ENCODE results near the gene TREH. TPM values are rescaled to one million over a fixed set of nuclear protein-coding genes. Genes with fewer than 3 reads are reported as not detected.
"Not testable (repeated sequence)": the region's sequence is repeated elsewhere in the genome, so short reads cannot be mapped to it uniquely, and the experiment has no call there.

TREH gene
- total RNA-seq, 5 donors from 2014 or later (not counting 1 experiment from before 2014, with no cell fraction given): not detected

GRCh38 chr11:118714416-118714815, 35.0 kb upstream of the TREH start:
- not testable (repeated sequence) for H3K9me3 Mint-ChIP-seq; H3K27me3 ChIP-seq (replicated peaks in 1 of 2; ENCODE audit: control insufficient read depth in 2 of 2, extremely low read depth in 1 of 2, insufficient read depth in 2 of 2, low read length in 1 of 2)
- no CpG with 5 or more reads among the region's 5 CpGs for WGBS (ENCODE audit: insufficient coverage)

GRCh38 chr11:118708296-118708695, 28.8 kb upstream of the TREH start:
- H3K4me3 Mint-ChIP-seq: no peak overlapping the region
- Histone ChIP-seq H3K4me3 (ENCODE audit: control insufficient read depth in 1 of 2, extremely low read depth in 1 of 2, low read length in 1 of 2) (no peak overlapping the region), H3K9me3 (no peaks in the 10 kb centered on the region), H3K36me3 (ENCODE audit: control insufficient read depth in 2 of 2, extremely low read depth in 1 of 2, insufficient read depth in 1 of 2, low read length in 1 of 2) (peaks cover 0 to 3% of the 10 kb centered on the region in 2 donors), H3K4me1 (ENCODE audit: control insufficient read depth in 1 of 2, extremely low read depth in 1 of 2, insufficient read depth in 2 of 2, low read length in 2 of 2) (peaks cover 16 to 38% of the 10 kb centered on the region in 2 experiments), H3K27ac (ENCODE audit: low read length) (no peak overlapping the region), H3K27me3 (replicated peaks in 1 of 2; ENCODE audit: control insufficient read depth in 2 of 2, extremely low read depth in 1 of 2, insufficient read depth in 2 of 2, low read length in 1 of 2) (peaks cover 0 to 6% of the 10 kb centered on the region in 2 experiments)
- 91% methylated on average over 4 of the region's 6 CpGs for WGBS (ENCODE audit: insufficient coverage)
- H3K27ac Mint-ChIP-seq: no peak overlapping the region
- no peaks in the 10 kb centered on the region for H3K27me3 Mint-ChIP-seq
- CTCF ChIA-PET: no interaction called here
- no peak for ATAC-seq (replicated peaks in 1 of 4)
- peaks cover 28 to 32% (median 32%) of the 10 kb centered on the region in 3 donors for H3K4me1 Mint-ChIP-seq
- DNase-seq: no peak
- POLR2A ChIA-PET: no interaction called here
- no peaks in the 10 kb centered on the region for H3K9me3 Mint-ChIP-seq
- H3K36me3 Mint-ChIP-seq: no peaks in the 10 kb centered on the region

More at GRCh38 chr11:118714416-118714815, 35.0 kb upstream of the TREH start:
- CTCF ChIA-PET; H3K36me3 Mint-ChIP-seq; DNase-seq; H3K4me1 ChIP-seq (ENCODE audit: control insufficient read depth in 1 of 2, extremely low read depth in 1 of 2, insufficient read depth in 2 of 2, low read length in 2 of 2); POLR2A ChIA-PET; H3K4me3 ChIP-seq (ENCODE audit: control insufficient read depth in 1 of 2, extremely low read depth in 1 of 2, low read length in 1 of 2); H3K4me1 Mint-ChIP-seq; H3K27me3 Mint-ChIP-seq; H3K36me3 ChIP-seq (ENCODE audit: control insufficient read depth in 2 of 2, extremely low read depth in 1 of 2, insufficient read depth in 1 of 2, low read length in 1 of 2); H3K27ac ChIP-seq (ENCODE audit: low read length); H3K4me3 Mint-ChIP-seq; H3K9me3 ChIP-seq; H3K27ac Mint-ChIP-seq; ATAC-seq (replicated peaks in 1 of 4): not testable (repeated sequence)

GRCh38 chr11:118706546-118706825, 27.0 kb upstream of the TREH start:
- no peak for ATAC-seq (replicated peaks in 1 of 4)
- POLR2A ChIA-PET: interaction anchor here in 1 of 2 donors (0.5 kb wide), 1 partner anchor 9 kb away, joined by 4 read pairs; no protein-coding TSS in a partner anchor

GRCh38 chr11:118705791-118706545, 26.5 kb upstream of the TREH start:
- Mint-ChIP-seq H3K4me1 (peaks cover 38 to 43% (median 38%) of the 10 kb centered on the region in 3 donors), H3K9me3 (no peaks in the 10 kb centered on the region), H3K36me3 (no peaks in the 10 kb centered on the region), H3K27me3 (no peaks in the 10 kb centered on the region), H3K27ac (peak overlapping the region; percentile 89 to 92), H3K4me3 (peak overlapping the region in 2 of 3 donors; percentile 51 to 66)
- ChIA-PET POLR2A (interaction anchor here (0.6 to 1.1 kb wide), 4 partner anchors 9 to 258 kb away, joined by 4 to 7 read pairs (median 6); partner anchors contain the start of gene DDX6 (in 1 of the 2)), CTCF (interaction anchor here (0.6 to 2.7 kb wide), 6 partner anchors 10 to 534 kb away, joined by 3 to 13 read pairs (median 4); no protein-coding TSS in a partner anchor)
- H3K27ac ChIP-seq (ENCODE audit: low read length): no peak overlapping the region
- H3K36me3 ChIP-seq (ENCODE audit: control insufficient read depth in 2 of 2, extremely low read depth in 1 of 2, insufficient read depth in 1 of 2, low read length in 1 of 2): peaks cover 0 to 3% of the 10 kb centered on the region in 2 donors
- ATAC-seq (replicated peaks in 1 of 4): peak in 1 of 4 experiments; percentile 25
- peaks cover 0 to 2% of the 10 kb centered on the region in 2 experiments for H3K27me3 ChIP-seq (replicated peaks in 1 of 2; ENCODE audit: control insufficient read depth in 2 of 2, extremely low read depth in 1 of 2, insufficient read depth in 2 of 2, low read length in 1 of 2)
- H3K9me3 ChIP-seq: no peaks in the 10 kb centered on the region
- peaks cover 16 to 53% of the 10 kb centered on the region in 2 experiments for H3K4me1 ChIP-seq (ENCODE audit: control insufficient read depth in 1 of 2, extremely low read depth in 1 of 2, insufficient read depth in 2 of 2, low read length in 2 of 2)
- H3K4me3 ChIP-seq (ENCODE audit: control insufficient read depth in 1 of 2, extremely low read depth in 1 of 2, low read length in 1 of 2): peak overlapping the region in 1 of 2 donors; percentile 32
- WGBS (ENCODE audit: insufficient coverage): 99% methylated on average over 6 of the region's 12 CpGs
- no peak for DNase-seq

More at GRCh38 chr11:118706546-118706825, 27.0 kb upstream of the TREH start:
- H3K4me1 ChIP-seq (ENCODE audit: control insufficient read depth in 1 of 2, extremely low read depth in 1 of 2, insufficient read depth in 2 of 2, low read length in 2 of 2): peaks cover 16 to 50% of the 10 kb centered on the region in 2 experiments
- H3K27me3 ChIP-seq (replicated peaks in 1 of 2; ENCODE audit: control insufficient read depth in 2 of 2, extremely low read depth in 1 of 2, insufficient read depth in 2 of 2, low read length in 1 of 2): peaks cover 0 to 2% of the 10 kb centered on the region in 2 experiments
- WGBS (ENCODE audit: insufficient coverage): 97% methylated on average over 4 of the region's 7 CpGs
- CTCF ChIA-PET: interaction anchor here (0.6 to 2.7 kb wide), 4 partner anchors 13 to 77 kb away, joined by 3 to 13 read pairs (median 4); no protein-coding TSS in a partner anchor
- peaks cover 37 to 42% (median 38%) of the 10 kb centered on the region in 3 donors for H3K4me1 Mint-ChIP-seq
- no peaks in the 10 kb centered on the region for H3K27me3 Mint-ChIP-seq
- no peaks in the 10 kb centered on the region for H3K36me3 Mint-ChIP-seq
- H3K36me3 ChIP-seq (ENCODE audit: control insufficient read depth in 2 of 2, extremely low read depth in 1 of 2, insufficient read depth in 1 of 2, low read length in 1 of 2): peaks cover 0 to 3% of the 10 kb centered on the region in 2 donors
- no peak overlapping the region for H3K4me3 ChIP-seq (ENCODE audit: control insufficient read depth in 1 of 2, extremely low read depth in 1 of 2, low read length in 1 of 2)
- H3K27ac Mint-ChIP-seq: peak overlapping the region in 1 of 2 donors; percentile 89
- H3K27ac ChIP-seq (ENCODE audit: low read length): no peak overlapping the region
- no peaks in the 10 kb centered on the region for H3K9me3 ChIP-seq
- no peaks in the 10 kb centered on the region for H3K9me3 Mint-ChIP-seq
- H3K4me3 Mint-ChIP-seq: no peak overlapping the region
- DNase-seq: no peak

GRCh38 chr11:118705111-118705741, 25.8 kb upstream of the TREH start:
- Mint-ChIP-seq H3K4me3 (peak overlapping the region; percentile 51 to 66 (median 60)), H3K27ac (peak overlapping the region; percentile 89 to 92), H3K4me1 (peaks cover 41 to 47% (median 42%) of the 10 kb centered on the region in 3 donors), H3K9me3 (peaks cover 0 to 2% (median 2%) of the 10 kb centered on the region in 3 donors), H3K27me3 (no peaks in the 10 kb centered on the region), H3K36me3 (peaks cover 3% of the 10 kb centered on the region)
- Histone ChIP-seq H3K27ac (ENCODE audit: low read length) (peak overlapping the region; percentile 54), H3K9me3 (no peaks in the 10 kb centered on the region), H3K27me3 (replicated peaks in 1 of 2; ENCODE audit: control insufficient read depth in 2 of 2, extremely low read depth in 1 of 2, insufficient read depth in 2 of 2, low read length in 1 of 2) (peaks cover 0 to 1% of the 10 kb centered on the region in 2 experiments), H3K4me3 (ENCODE audit: control insufficient read depth in 1 of 2, extremely low read depth in 1 of 2, low read length in 1 of 2) (no peak overlapping the region), H3K4me1 (ENCODE audit: control insufficient read depth in 1 of 2, extremely low read depth in 1 of 2, insufficient read depth in 2 of 2, low read length in 2 of 2) (peaks cover 16 to 61% of the 10 kb centered on the region in 2 experiments), H3K36me3 (ENCODE audit: control insufficient read depth in 2 of 2, extremely low read depth in 1 of 2, insufficient read depth in 1 of 2, low read length in 1 of 2) (peaks cover 0 to 3% of the 10 kb centered on the region in 2 donors)
- ATAC-seq (replicated peaks in 1 of 4): peak; percentile 82 to 96 (median 88)
- 8% methylated on average over 9 of the region's 15 CpGs for WGBS (ENCODE audit: insufficient coverage)
- DNase-seq: peak in 34 of 35 experiments; percentile 20 to 72 (median 45)
- POLR2A ChIA-PET: interaction anchor here (0.6 to 1.1 kb wide), 4 partner anchors 8 to 257 kb away, joined by 4 to 7 read pairs (median 6); partner anchors contain the start of gene DDX6 (in 1 of the 2)
- CTCF ChIA-PET: interaction anchor here (0.6 to 2.7 kb wide), 6 partner anchors 10 to 535 kb away, joined by 3 to 13 read pairs (median 4); no protein-coding TSS in a partner anchor

- peaks cover 4% of the 10 kb centered on the region for H3K36me3 Mint-ChIP-seq
- DNase-seq: no peak
- WGBS (ENCODE audit: insufficient coverage): 95% methylated on average over 2 of the region's 5 CpGs
- CTCF ChIA-PET: no interaction called here
- ATAC-seq (replicated peaks in 1 of 4): no peak
- POLR2A ChIA-PET: interaction anchor here in 1 of 2 donors (0.5 kb wide), 2 partner anchors 85 to 147 kb away, joined by 4 to 8 read pairs; no protein-coding TSS in a partner anchor
- H3K27me3 ChIP-seq (replicated peaks in 1 of 2; ENCODE audit: control insufficient read depth in 2 of 2, extremely low read depth in 1 of 2, insufficient read depth in 2 of 2, low read length in 1 of 2): no peaks in the 10 kb centered on the region
- no peaks in the 10 kb centered on the region for H3K9me3 ChIP-seq
- H3K36me3 ChIP-seq (ENCODE audit: control insufficient read depth in 2 of 2, extremely low read depth in 1 of 2, insufficient read depth in 1 of 2, low read length in 1 of 2): peaks cover 0 to 3% of the 10 kb centered on the region in 2 donors
- H3K9me3 Mint-ChIP-seq: peaks cover 0 to 4% (median 3%) of the 10 kb centered on the region in 3 donors
- peaks cover 22 to 76% of the 10 kb centered on the region in 2 experiments for H3K4me1 ChIP-seq (ENCODE audit: control insufficient read depth in 1 of 2, extremely low read depth in 1 of 2, insufficient read depth in 2 of 2, low read length in 2 of 2)
- H3K4me3 Mint-ChIP-seq: no peak overlapping the region
- H3K27ac ChIP-seq (ENCODE audit: low read length): peak overlapping the region; percentile 33
- no peaks in the 10 kb centered on the region for H3K27me3 Mint-ChIP-seq
- H3K4me1 Mint-ChIP-seq: peaks cover 56 to 62% (median 57%) of the 10 kb centered on the region in 3 donors
- H3K27ac Mint-ChIP-seq: peak overlapping the region; percentile 69 to 89
- H3K4me3 ChIP-seq (ENCODE audit: control insufficient read depth in 1 of 2, extremely low read depth in 1 of 2, low read length in 1 of 2): no peak overlapping the region
Measured at GRCh38 chr11:118703563-118704106, 24.2 kb upstream of the TREH start.
